Neuronal stem cell (in vitro differentiated cells): ENCODE measurements around the gene PPP1R12A.
A peak's percentile ranks its signal among the peaks of the same experiment; 100 is the strongest.

Experiments used
- DNase-seq: peaks from one replicate; pipeline ENCODE4 v3.0.0-alpha.2; 2013; ENCODE audit warnings: low spot score
- H2AFZ ChIP-seq: one replicate; pipeline ENCODE4 v1.6.1; 2013; ENCODE audit warnings: mild to moderate bottlenecking, low read length, inconsistent platforms
- H2AK5ac ChIP-seq: 2 replicates; pipeline ENCODE4 v1.6.1; 2013; ENCODE audit warnings: low read depth, mild to moderate bottlenecking, inconsistent platforms, low read length, moderate library complexity, mixed read lengths
- H2BK120ac ChIP-seq: 2 replicates; pipeline ENCODE4 v1.6.1; 2013; ENCODE audit warnings: low read depth, mild to moderate bottlenecking, inconsistent platforms, low read length, moderate library complexity, mixed read lengths
- H2BK12ac ChIP-seq: one replicate; pipeline ENCODE4 v1.6.1; 2013; ENCODE audit warnings: low read length, inconsistent platforms
- H2BK15ac ChIP-seq: 2 replicates; pipeline ENCODE4 v1.6.1; 2013; ENCODE audit warnings: mild to moderate bottlenecking, low read length, inconsistent platforms, mixed read lengths
- H2BK5ac ChIP-seq: one replicate; pipeline ENCODE4 v1.6.1; 2013; ENCODE audit warnings: inconsistent platforms, mild to moderate bottlenecking, low read length, moderate library complexity
- H3K14ac ChIP-seq: one replicate; pipeline ENCODE4 v1.6.1; 2013; ENCODE audit warnings: low read length, inconsistent platforms
- H3K18ac ChIP-seq: 2 replicates; pipeline ENCODE4 v1.6.1; 2013; ENCODE audit warnings: low read length, inconsistent platforms
- H3K23ac ChIP-seq: 2 replicates; pipeline ENCODE4 v1.6.1; 2013; ENCODE audit warnings: low read depth, mild to moderate bottlenecking, mixed read lengths, low read length, inconsistent platforms; ENCODE audit not compliant: poor library complexity
- H3K27ac ChIP-seq: replicated peaks from 3 replicates; pipeline ENCODE4 v1.5.1; 2013; ENCODE audit warnings: low read length, inconsistent platforms
- H3K27me3 ChIP-seq, 3 experiments: 2 replicates each; pipeline ENCODE4 v1.6.1; 2013; ENCODE audit warnings: low read length in 3 of 3, mild to moderate bottlenecking in 2 of 3, inconsistent platforms in 1 of 3, low read depth in 1 of 3, mixed read lengths in 1 of 3, moderate library complexity in 1 of 3; ENCODE audit not compliant: control insufficient read depth in 3 of 3, insufficient read depth in 3 of 3
- H3K36me3 ChIP-seq, 2 donors: replicated peaks in 1 of 2; 2 replicates each; pipeline ENCODE4 v1.6.1; 2013; ENCODE audit warnings: low read length in 2 of 2; ENCODE audit not compliant: control insufficient read depth in 2 of 2, insufficient read depth in 2 of 2
- H3K4ac ChIP-seq: 2 replicates; pipeline ENCODE4 v1.6.1; 2013; ENCODE audit warnings: inconsistent platforms, mild to moderate bottlenecking, low read length, moderate library complexity
- H3K4me1 ChIP-seq, 2 donors: 1 replicate in 1 of 2; 2 replicates in 1 of 2; pipeline ENCODE4 v1.6.1; 2013; ENCODE audit warnings: low read length in 2 of 2, low read depth in 1 of 2; ENCODE audit not compliant: control insufficient read depth in 2 of 2, insufficient read depth in 1 of 2
- H3K4me2 ChIP-seq: one replicate; pipeline ENCODE4 v1.6.1; 2013; ENCODE audit warnings: mild to moderate bottlenecking, low read length, inconsistent platforms; ENCODE audit not compliant: insufficient read depth, poor library complexity, severe bottlenecking
- H3K4me3 ChIP-seq, 2 donors: 2 replicates each; pipeline ENCODE4 v1.5.1; 2013; ENCODE audit warnings: low read length in 2 of 2, mild to moderate bottlenecking in 2 of 2, inconsistent platforms in 1 of 2, moderate library complexity in 1 of 2
- H3K79me1 ChIP-seq: one replicate; pipeline ENCODE4 v1.6.1; 2013; ENCODE audit warnings: low read depth, mild to moderate bottlenecking, inconsistent platforms, low read length, moderate library complexity
- H3K9ac ChIP-seq: one replicate; pipeline ENCODE4 v1.6.1; 2013; ENCODE audit warnings: mild to moderate bottlenecking, low read depth, low read length, inconsistent platforms; ENCODE audit not compliant: poor library complexity
- H3K9me3 ChIP-seq, 2 donors: replicated peaks in 1 of 2; 2 replicates each; pipeline versions ENCODE3 to v1.6.1; 2013; ENCODE audit warnings: low read length in 2 of 2, mild to moderate bottlenecking in 2 of 2, inconsistent platforms in 1 of 2, low read depth in 1 of 2, mixed read lengths in 1 of 2, moderate library complexity in 1 of 2; ENCODE audit not compliant: control insufficient read depth in 2 of 2, insufficient read depth in 1 of 2
- H4K8ac ChIP-seq: one replicate; pipeline ENCODE4 v1.6.1; 2013; ENCODE audit warnings: low read depth, mild to moderate bottlenecking, inconsistent platforms, low read length, moderate library complexity
- H4K91ac ChIP-seq: one replicate; pipeline ENCODE4 v1.6.1; 2013; ENCODE audit warnings: low read length, low read depth, mild to moderate bottlenecking, inconsistent platforms; ENCODE audit not compliant: poor library complexity
- WGBS, 2 donors: extraction: QIAGEN DNeasy Blood & Tissue Kit; methylation state at CpG; one replicate each; pipeline ENCODE4 v1.1.7; 2013; ENCODE audit warnings: missing lambda C conversion rate in 2 of 2, mixed read lengths in 1 of 2; ENCODE audit not compliant: insufficient read length in 2 of 2, insufficient replicate concordance in 1 of 2; ENCODE audit errors: extremely low coverage in 2 of 2; 5-methylcytosine and 5-hydroxymethylcytosine counted together

PPP1R12A gene

DNA sequence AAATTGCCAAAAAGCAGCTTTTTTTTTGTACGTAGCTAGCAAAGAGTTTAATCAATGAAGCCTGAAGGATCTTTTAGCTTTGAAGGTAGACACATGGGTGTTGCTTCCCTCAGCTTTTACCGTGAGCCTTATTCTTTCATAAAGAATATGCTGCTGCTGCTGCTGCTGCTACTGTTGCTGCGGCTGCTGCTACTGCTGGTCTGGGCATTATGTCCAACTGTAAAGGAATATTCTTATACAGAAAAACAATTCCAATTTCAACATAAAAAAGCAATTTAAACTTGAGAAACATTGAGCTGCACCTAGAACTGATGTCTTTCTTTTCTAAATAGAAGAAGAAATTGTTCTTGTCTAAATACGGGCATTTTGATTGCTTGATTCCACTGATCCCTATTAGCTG is 38.9 kb upstream of the PPP1R12A start:
- Histone ChIP-seq H3K4ac (no peak overlapping the region), H3K36me3 (no peaks in the 10 kb centered on the region), H3K9ac (no peak overlapping the region), H2BK12ac (no peak overlapping the region), H3K9me3 (no peaks in the 10 kb centered on the region), H2BK5ac (no peak overlapping the region), H3K27ac (no peak overlapping the region), H4K91ac (no peak overlapping the region), H3K14ac (no peak overlapping the region), H3K79me1 (no peaks in the 10 kb centered on the region), H3K4me1 (peaks cover 2 to 4% of the 10 kb centered on the region in 2 donors), H3K4me2 (no peak overlapping the region), H3K18ac (no peak overlapping the region), H2BK15ac (no peak overlapping the region), H2AFZ (peak overlapping the region; percentile 77), H4K8ac (no peak overlapping the region), H3K27me3 (no peaks in the 10 kb centered on the region), H2AK5ac (no peak overlapping the region), H3K23ac (no peak overlapping the region), H3K4me3 (no peak overlapping the region), H2BK120ac (no peak overlapping the region)
- no CpG with 5 or more reads among the region's 4 CpGs for WGBS, 2 donors
- DNase-seq, result no peak

GRCh38 chr12:79964100-79964627 is 29.3 kb upstream of the PPP1R12A start:
- no peak overlapping the region for H3K14ac ChIP-seq
- H3K18ac ChIP-seq, result no peak overlapping the region
- no peak overlapping the region for H3K4me2 ChIP-seq
- no peak overlapping the region for H4K8ac ChIP-seq
- H2BK120ac ChIP-seq, result no peak overlapping the region
- H3K36me3 ChIP-seq, result no peaks in the 10 kb centered on the region
- DNase-seq, result no peak
- no peak overlapping the region for H2AFZ ChIP-seq
- H2BK15ac ChIP-seq, result no peak overlapping the region
- no peak overlapping the region for H3K9ac ChIP-seq
- H2BK5ac ChIP-seq, result no peak overlapping the region
- no peaks in the 10 kb centered on the region for H3K9me3 ChIP-seq
- H2AK5ac ChIP-seq, result no peak overlapping the region
- H3K79me1 ChIP-seq, result no peaks in the 10 kb centered on the region
- H3K23ac ChIP-seq, result no peak overlapping the region
- no peak overlapping the region for H3K4me3 ChIP-seq
- H4K91ac ChIP-seq, result no peak overlapping the region
- H3K4me1 ChIP-seq, result no peaks in the 10 kb centered on the region
- H3K27ac ChIP-seq, result no peak overlapping the region
- H3K4ac ChIP-seq, result no peak overlapping the region
- no peak overlapping the region for H2BK12ac ChIP-seq
- H3K27me3 ChIP-seq, result no peaks in the 10 kb centered on the region
- WGBS, 2 donors, result no CpG with 5 or more reads among the region's 3 CpGs

- no peak overlapping the region for H2BK12ac ChIP-seq
- H3K79me1 ChIP-seq, result no peaks in the 10 kb centered on the region
- H3K4ac ChIP-seq, result no peak overlapping the region
- no peak overlapping the region for H2BK15ac ChIP-seq
- no peak overlapping the region for H3K23ac ChIP-seq
- H2BK5ac ChIP-seq, result no peak overlapping the region
- no peak overlapping the region for H3K18ac ChIP-seq
- H3K9ac ChIP-seq, result no peak overlapping the region
- no peaks in the 10 kb centered on the region for H3K27me3 ChIP-seq
- no peak overlapping the region for H4K91ac ChIP-seq
- H3K14ac ChIP-seq, result no peak overlapping the region
- no peak overlapping the region for H2BK120ac ChIP-seq
- H3K36me3 ChIP-seq, result no peaks in the 10 kb centered on the region
- no peak overlapping the region for H2AFZ ChIP-seq
- DNase-seq, result no peak
- H2AK5ac ChIP-seq, result no peak overlapping the region
- H3K4me1 ChIP-seq, result no peaks in the 10 kb centered on the region
- no peaks in the 10 kb centered on the region for H3K9me3 ChIP-seq
- no peak overlapping the region for H3K4me3 ChIP-seq
- no peak overlapping the region for H3K27ac ChIP-seq
- no peak overlapping the region for H3K4me2 ChIP-seq
- no peak overlapping the region for H4K8ac ChIP-seq
- no CpG with 5 or more reads among the region's 1 CpG for WGBS, 2 donors
These were observed 26.5 kb upstream of the PPP1R12A start for GRCh38 chr12:79961411-79961810.

GRCh38 chr12:79959484-79959883 is 24.6 kb upstream of the PPP1R12A start:
- no CpG with 5 or more reads among the region's 4 CpGs for WGBS, 2 donors
- Histone ChIP-seq H3K4me1 (no peaks in the 10 kb centered on the region), H3K18ac (no peak overlapping the region), H4K91ac (no peak overlapping the region), H3K9me3 (peaks cover 6 to 8% of the 10 kb centered on the region in 2 donors), H4K8ac (no peak overlapping the region), H2AK5ac (no peak overlapping the region), H2BK120ac (no peak overlapping the region), H3K79me1 (no peaks in the 10 kb centered on the region), H3K4me3 (no peak overlapping the region), H3K27me3 (no peaks in the 10 kb centered on the region), H2AFZ (peak overlapping the region; percentile 33), H3K4ac (no peak overlapping the region), H3K14ac (no peak overlapping the region), H2BK15ac (no peak overlapping the region), H2BK12ac (no peak overlapping the region), H3K4me2 (no peak overlapping the region), H3K27ac (no peak overlapping the region), H3K36me3 (no peaks in the 10 kb centered on the region), H2BK5ac (no peak overlapping the region), H3K23ac (no peak overlapping the region), H3K9ac (no peak overlapping the region)
- no peak for DNase-seq
